B cell (primary cell): ENCODE data around the gene HACD1. TPM values are rescaled to one million over a fixed set of nuclear protein-coding genes. Genes with fewer than 3 reads are reported as not detected.

Experiments used
- ATAC-seq: fragments of 200-7000 bp; cut with Tn5 transposase; one replicate; pipeline ENCODE4 v1.10.0; 2021; ENCODE audit warnings: low read depth, mild to moderate bottlenecking, moderate number of reproducible peaks, moderate library complexity
- CTCF ChIA-PET: fragments of 350-600 bp; sonication (Branson Sonifier 250); formaldehyde crosslinking; loops from one replicate; lab custom pipeline; 2021; ENCODE audit warnings: antibody characterized with exemption, inconsistent platforms; lab: Charles Lee
- POLR2A ChIA-PET: fragments of 350-600 bp; sonication (Branson Sonifier 250); formaldehyde crosslinking; loops from one replicate; lab custom pipeline; 2021; ENCODE audit warnings: antibody characterized with exemption; lab: Charles Lee
- DNase-seq: peaks from one replicate; pipeline ENCODE4 v3.0.0; 2013
- H2AFZ ChIP-seq: 2 replicates; pipeline ENCODE4 v1.6.1; 2012; ENCODE audit warnings: mild to moderate bottlenecking, low read depth, low read length; ENCODE audit not compliant: insufficient read depth, poor library complexity, severe bottlenecking
- H3K27ac ChIP-seq, 2 donors: 1 replicate in 1 of 2; 2 replicates in 1 of 2; pipeline ENCODE4 v1.5.1; 2012 to 2013; ENCODE audit warnings: low read length in 2 of 2, mild to moderate bottlenecking in 2 of 2, moderate library complexity in 1 of 2
- H3K27me3 ChIP-seq, 4 experiments: fragments of 200-600 bp in 1 of 4; sonication (generic) in 1 of 4; replicated peaks in 1 of 4; 1 replicate in 2 of 4; 2 replicates in 2 of 4; pipeline versions ENCODE4 v1.6.1 to v1.7.0; 2013 to 2016; ENCODE audit warnings: low read length in 3 of 4, mild to moderate bottlenecking in 2 of 4, mixed read lengths in 1 of 4, moderate library complexity in 1 of 4; ENCODE audit not compliant: insufficient read depth in 4 of 4, control insufficient read depth in 3 of 4; ENCODE audit errors: control extremely low read depth in 1 of 4
- H3K36me3 ChIP-seq, 2 experiments: replicated peaks in 1 of 2; 1 replicate in 1 of 2; 2 replicates in 1 of 2; pipeline versions ENCODE4 v1.6.1 to v1.7.1; 2013; ENCODE audit warnings: low read length in 1 of 2; ENCODE audit not compliant: insufficient read depth in 2 of 2, control insufficient read depth in 1 of 2; ENCODE audit errors: control extremely low read depth in 1 of 2, extremely low read depth in 1 of 2
- H3K4me1 ChIP-seq, 2 donors: fragments of 200-600 bp in 1 of 2; sonication (generic) in 1 of 2; 1 replicate in 1 of 2; 2 replicates in 1 of 2; pipeline versions ENCODE4 v1.5.1 to v1.6.1; 2013 to 2017; ENCODE audit warnings: low read length in 2 of 2; ENCODE audit not compliant: control insufficient read depth in 2 of 2, insufficient read depth in 2 of 2
- H3K4me2 ChIP-seq: replicated peaks from 2 replicates; pipeline ENCODE3; 2012; ENCODE audit warnings: mild to moderate bottlenecking, low read depth, low read length; ENCODE audit not compliant: poor library complexity, severe bottlenecking
- H3K4me3 ChIP-seq, 5 experiments: fragments of 200-600 bp in 1 of 5; sonication (generic) in 1 of 5; 1 replicate in 3 of 5; 2 replicates in 2 of 5; pipeline versions ENCODE4 v1.5.1 to v1.7.0; 2011 to 2016; ENCODE audit warnings: low read length in 4 of 5, mild to moderate bottlenecking in 4 of 5, low read depth in 2 of 5, control low read depth in 1 of 5, moderate library complexity in 1 of 5; ENCODE audit not compliant: insufficient read depth in 1 of 5; ENCODE audit errors: control extremely low read depth in 1 of 5, extremely low read depth in 1 of 5
- H3K79me2 ChIP-seq: fragments of 200-600 bp; sonication (generic); one replicate; pipeline ENCODE4 v1.6.0; 2016; ENCODE audit warnings: low read length; ENCODE audit not compliant: control insufficient read depth, insufficient read depth
- H3K9ac ChIP-seq: fragments of 200-600 bp; sonication (generic); 2 replicates; pipeline ENCODE4 v1.6.1; 2017; ENCODE audit warnings: mild to moderate bottlenecking, low read length, moderate library complexity
- H3K9me3 ChIP-seq, 3 donors: one replicate each; pipeline versions ENCODE4 v1.6.1 to v1.7.1; 2013; ENCODE audit warnings: low read length in 2 of 3; ENCODE audit not compliant: control insufficient read depth in 2 of 3, insufficient read depth in 1 of 3; ENCODE audit errors: control extremely low read depth in 1 of 3
- H4K20me1 ChIP-seq: 2 replicates; pipeline ENCODE4 v1.6.0; 2012; ENCODE audit warnings: mild to moderate bottlenecking, low read length; ENCODE audit not compliant: insufficient read depth, control insufficient read depth, poor library complexity, severe bottlenecking
- H3K27ac Mint-ChIP-seq: one replicate; pipeline ENCODE4 v1.8.0; 2021; ENCODE audit warnings: mixed read lengths
- H3K27me3 Mint-ChIP-seq: one replicate; pipeline ENCODE4 v1.8.0; 2021; ENCODE audit warnings: mixed read lengths
- H3K4me1 Mint-ChIP-seq: one replicate; pipeline ENCODE4 v1.8.0; 2021; ENCODE audit warnings: mixed read lengths
- H3K4me3 Mint-ChIP-seq: one replicate; pipeline ENCODE4 v1.8.0; 2021; ENCODE audit warnings: mixed read lengths
- H3K9me3 Mint-ChIP-seq: one replicate; pipeline ENCODE4 v1.8.0; 2022; ENCODE audit warnings: mixed read lengths; ENCODE audit not compliant: insufficient read depth
- CTCF ChIP-seq: fragments of 200-600 bp; IDR thresholded peaks from one replicate; pipeline ENCODE4 v1.8.0; 2022; ENCODE audit warnings: antibody characterized with exemption, mild to moderate bottlenecking
- EZH2 ChIP-seq: IDR thresholded peaks from 2 replicates; pipeline ENCODE4 v1.6.1; 2012; ENCODE audit warnings: borderline replicate concordance, low read depth, mild to moderate bottlenecking, moderate library complexity, low read length; ENCODE audit not compliant: insufficient read depth, poor library complexity, severe bottlenecking
- WGBS: methylation state at CpG from one replicate; pipeline ENCODE4 v1.1.5; 2013; ENCODE audit warnings: missing lambda C conversion rate; ENCODE audit not compliant: insufficient coverage; 5-methylcytosine and 5-hydroxymethylcytosine counted together
- intact Hi-C: fragments of 100-400 bp; cut with micrococcal nuclease; formaldehyde crosslinking; loops from one replicate; pipeline ENCODE4 v1.10.0; 2022
- polyA plus RNA-seq: library from polyadenylated mRNA; depleted of rRNA; stranded (reverse); fragments of >200 nt; gene quantifications from 2 replicates; pipeline ENCODE4 v1.2.3, GENCODE V29; 2012
- total RNA-seq, 2 donors: library from RNA; stranded (reverse); fragments of 120-200 nt in 1 of 2; gene quantifications; 1 replicate in 1 of 2; 2 replicates in 1 of 2; pipeline versions ENCODE4 v1.2.3 to v1.2.4, GENCODE V29; 2013 to 2022

Gene HACD1
- total and polyA plus RNA-seq, 2 donors (not counting 1 experiment from before 2014, with no cell fraction given), result 1.6 TPM; not detected in 1

- no peak for TF ChIP-seq EZH2
- no peak for TF ChIP-seq CTCF
- H3K27me3 ChIP-seq, result no peaks in the 10 kb centered on the region
- H3K4me1 ChIP-seq, result peaks cover 0 to 5% of the 10 kb centered on the region in 2 donors
- DNase-seq (no peak), ATAC-seq (no peak)
- no peaks in the 10 kb centered on the region for H3K79me2 ChIP-seq
- Mint-ChIP-seq H3K4me3 (no peak overlapping the region), H3K27ac (no peak overlapping the region), H3K9me3 (no peaks in the 10 kb centered on the region), H3K4me1 (peaks cover 8% of the 10 kb centered on the region), H3K27me3 (peaks cover 6% of the 10 kb centered on the region)
- H3K36me3 ChIP-seq, result no peaks in the 10 kb centered on the region
- WGBS, result 60% methylated on average over 1 of the region's 2 CpGs
- no peak overlapping the region for H3K27ac ChIP-seq
- H3K9ac ChIP-seq, result no peak overlapping the region
- CTCF ChIA-PET, result no interaction called here
- H3K4me3 ChIP-seq, result no peak overlapping the region
- no peak overlapping the region for H3K4me2 ChIP-seq
- intact Hi-C loops, result no loop called here
- POLR2A ChIA-PET, result no interaction called here
- no peak overlapping the region for H2AFZ ChIP-seq
- H3K9me3 ChIP-seq, result peaks cover 0 to 3% (median 0%) of the 10 kb centered on the region in 3 donors
- no peaks in the 10 kb centered on the region for H4K20me1 ChIP-seq
Observed at GRCh38 chr10:17561111-17561510, 56.1 kb downstream of the HACD1 start.

GRCh38 chr10:17557459-17557858, 59.7 kb downstream of the HACD1 start:
- Mint-ChIP-seq H3K27ac (no peak overlapping the region), H3K4me3 (no peak overlapping the region), H3K27me3 (peaks cover 6% of the 10 kb centered on the region), H3K4me1 (peaks cover 8% of the 10 kb centered on the region), H3K9me3 (no peaks in the 10 kb centered on the region)
- no peak for ATAC-seq
- TF ChIP-seq CTCF (no peak), EZH2 (no peak)
- POLR2A ChIA-PET, result no interaction called here
- Histone ChIP-seq H3K9me3 (peaks cover 0 to 3% (median 0%) of the 10 kb centered on the region in 3 donors), H3K79me2 (no peaks in the 10 kb centered on the region), H3K36me3 (no peaks in the 10 kb centered on the region), H4K20me1 (no peaks in the 10 kb centered on the region), H3K4me3 (no peak overlapping the region), H3K4me1 (peaks cover 0 to 5% of the 10 kb centered on the region in 2 donors), H3K4me2 (no peak overlapping the region), H3K27me3 (no peaks in the 10 kb centered on the region), H3K27ac (no peak overlapping the region), H3K9ac (no peak overlapping the region), H2AFZ (no peak overlapping the region)
- CTCF ChIA-PET, result no interaction called here
- intact Hi-C loops, result no loop called here
- DNase-seq, result no peak
- WGBS, result 100% methylated on average over 1 of the region's 3 CpGs
